Large intestine (tissue), 12 donors: Measurements from ENCODE around the gene ZNF253. TPM values are rescaled to one million over a fixed set of nuclear protein-coding genes. Genes with fewer than 3 reads are reported as not detected.
"Not testable (repeated sequence)": the region's sequence is repeated elsewhere in the genome, so short reads cannot be mapped to it uniquely, and the experiment has no call there.

Experiments
- DNase-seq, 2 donors: peaks; one replicate each; pipeline versions ENCODE4 v3.0.0 to v3.0.0-alpha.2; 2013
- H3K27ac ChIP-seq: one replicate; pipeline ENCODE4 v1.5.1; 2013; ENCODE audit warnings: low read length
- H3K27me3 ChIP-seq: 2 replicates; pipeline ENCODE4 v1.6.1; 2013; ENCODE audit warnings: low read length; ENCODE audit not compliant: control insufficient read depth, insufficient read depth
- H3K36me3 ChIP-seq: 2 replicates; pipeline ENCODE4 v1.6.1; 2013; ENCODE audit warnings: low read length; ENCODE audit not compliant: control insufficient read depth, insufficient read depth
- H3K4me1 ChIP-seq: one replicate; pipeline ENCODE4 v1.6.1; 2013; ENCODE audit warnings: low read length; ENCODE audit not compliant: control insufficient read depth, insufficient read depth
- H3K4me3 ChIP-seq: one replicate; pipeline ENCODE4 v1.5.1; 2013; ENCODE audit warnings: low read length
- H3K9me3 ChIP-seq: one replicate; pipeline ENCODE4 v1.6.1; 2013; ENCODE audit warnings: mild to moderate bottlenecking, low read depth, low read length, moderate library complexity; ENCODE audit not compliant: control insufficient read depth
- WGBS: methylation state at CpG from one replicate; pipeline ENCODE4 v1.1.5; 2013; ENCODE audit warnings: low lambda C conversion rate; ENCODE audit not compliant: insufficient coverage; 5-methylcytosine and 5-hydroxymethylcytosine counted together
- long read RNA-seq, 11 donors: transcript quantifications; one replicate each; lab custom pipeline, GENCODE V29; 2026
- polyA plus RNA-seq: library from polyadenylated mRNA; unstranded; fragments of 120-200 nt; gene quantifications from one replicate; pipeline ENCODE4 v1.2.1, GENCODE V29; 2013

ZNF253 gene
- 15.6 TPM for polyA plus RNA-seq
- long read RNA-seq, donor 1, partial matches to known transcripts: 0 of 8 reads
- long read RNA-seq, donor 1, other reads (novel, unspliced or antisense): 0 of 8 reads
- long read RNA-seq, donor 2, transcript ZNF253-203 (4 exons, 3,519 nt): major isoform, 8 of 8 reads
- long read RNA-seq, donor 2, partial matches to known transcripts: 0 of 8 reads
- long read RNA-seq, donor 2, other reads (novel, unspliced or antisense): 0 of 8 reads
- long read RNA-seq, donor 3: 0 reads
- long read RNA-seq, donor 4, partial matches to known transcripts: 0 of 2 reads
- long read RNA-seq, donor 4, other reads (novel, unspliced or antisense): 0 of 2 reads
- long read RNA-seq, donor 5, partial matches to known transcripts: 0 of 3 reads
- long read RNA-seq, donor 5, other reads (novel, unspliced or antisense): 0 of 3 reads
- long read RNA-seq, donor 6, partial matches to known transcripts: 0 of 2 reads
- long read RNA-seq, donor 6, other reads (novel, unspliced or antisense): 0 of 2 reads
- long read RNA-seq, donor 7, partial matches to known transcripts: 0 of 3 reads
- long read RNA-seq, donor 7, other reads (novel, unspliced or antisense): 0 of 3 reads
- long read RNA-seq, donor 8, transcript ZNF253-203 (4 exons, 3,519 nt): major isoform, 6 of 7 reads
- long read RNA-seq, donor 8, partial matches to known transcripts: 0 of 7 reads
- long read RNA-seq, donor 8, other reads (novel, unspliced or antisense): 0 of 7 reads
- long read RNA-seq, donor 9, transcript ZNF253-203 (4 exons, 3,519 nt): major isoform, 5 of 6 reads
- long read RNA-seq, donor 9, partial matches to known transcripts: 0 of 6 reads
- long read RNA-seq, donor 9, other reads (novel, unspliced or antisense): 0 of 6 reads
- long read RNA-seq, donor 10, transcript ZNF253-203 (4 exons, 3,519 nt): major isoform, 7 of 7 reads
- long read RNA-seq, donor 10, partial matches to known transcripts: 0 of 7 reads
- long read RNA-seq, donor 10, other reads (novel, unspliced or antisense): 0 of 7 reads
- long read RNA-seq, donor 11, transcript ZNF253-203 (4 exons, 3,519 nt): major isoform, 5 of 8 reads
- long read RNA-seq, donor 11, partial matches to known transcripts: 0 of 8 reads
- long read RNA-seq, donor 11, other reads (novel, unspliced or antisense): 0 of 8 reads

- Histone ChIP-seq H3K4me3 (peak within 1 kb of the TSS; percentile 64), H3K27ac (peak within 1 kb of the TSS; percentile 93), H3K9me3 (peaks cover 16% of the 10 kb centered on the region), H3K27me3 (no peaks in the 10 kb centered on the region), H3K36me3 (no peaks in the 10 kb centered on the region), H3K4me1 (no peaks in the 10 kb centered on the region)
- peak; percentile 95 to 98 for DNase-seq
- no CpG with 5 or more reads among the region's 43 CpGs for WGBS
Observed at GRCh38 chr19:19865750-19866610, at the start of gene ZNF253. Gene ZNF253, plus strand, starts transcription at chr19:19865882. Its CDS starts 115 bp downstream, at chr19:19865997.

- no peak for DNase-seq
- no peaks in the 10 kb centered on the region for H3K27me3 ChIP-seq
- H3K36me3 ChIP-seq: peaks cover 33% of the 10 kb centered on the region
- H3K9me3 ChIP-seq: peaks cover 32% of the 10 kb centered on the region
- 100% methylated on average over 2 of the region's 9 CpGs for WGBS
- no peaks in the 10 kb centered on the region for H3K4me1 ChIP-seq
- no peak overlapping the region for H3K4me3 ChIP-seq
- H3K27ac ChIP-seq: no peak overlapping the region
Observed at GRCh38 chr19:19816679-19817078, 49.0 kb upstream of the ZNF253 start.

GRCh38 chr19:19817357-19817756 is 48.3 kb upstream of the ZNF253 start:
- no peaks in the 10 kb centered on the region for H3K4me1 ChIP-seq
- peaks cover 32% of the 10 kb centered on the region for H3K9me3 ChIP-seq
- 83% methylated on average over 2 of the region's 3 CpGs for WGBS
- H3K27ac ChIP-seq: no peak overlapping the region
- no peak for DNase-seq
- no peak overlapping the region for H3K4me3 ChIP-seq
- H3K36me3 ChIP-seq: peaks cover 29% of the 10 kb centered on the region
- H3K27me3 ChIP-seq: no peaks in the 10 kb centered on the region

- Histone ChIP-seq H3K9me3 (peaks cover 15% of the 10 kb centered on the region), H3K4me1 (no peaks in the 10 kb centered on the region), H3K36me3 (peaks cover 14% of the 10 kb centered on the region), H3K27ac (peak overlapping the region; percentile 99), H3K4me3 (peak overlapping the region; percentile 79), H3K27me3 (no peaks in the 10 kb centered on the region)
- no peak for DNase-seq
- WGBS: no CpG with 5 or more reads among the region's 17 CpGs
Observed at GRCh38 chr19:19820774-19821320, 44.8 kb upstream of the ZNF253 start.

GRCh38 chr19:19821366-19821951 is 44.2 kb upstream of the ZNF253 start, which contains the start of gene ZNF506:
Gene ZNF506, minus strand, starts transcription at chr19:19821750. Its CDS starts 147 bp downstream, at chr19:19821603.
- no peaks in the 10 kb centered on the region for H3K4me1 ChIP-seq
- no peaks in the 10 kb centered on the region for H3K27me3 ChIP-seq
- H3K36me3 ChIP-seq: peaks cover 14% of the 10 kb centered on the region
- WGBS: 0% methylated on average over 4 of the region's 28 CpGs
- H3K4me3 ChIP-seq: peak within 1 kb of the TSS; percentile 79
- peak; percentile 97 to 99 for DNase-seq
- peak within 1 kb of the TSS; percentile 99 for H3K27ac ChIP-seq
- peaks cover 15% of the 10 kb centered on the region for H3K9me3 ChIP-seq

GRCh38 chr19:19821976-19822375 is 43.7 kb upstream of the ZNF253 start:
- not testable (repeated sequence) for H3K27me3 ChIP-seq, H3K4me1 ChIP-seq
- 0% methylated on average over 2 of the region's 11 CpGs for WGBS
- Histone ChIP-seq H3K27ac (peak overlapping the region; percentile 99), H3K9me3 (peaks cover 18% of the 10 kb centered on the region), H3K36me3 (peaks cover 14% of the 10 kb centered on the region), H3K4me3 (peak overlapping the region; percentile 79)
- peak in 1 of 2 donors; percentile 29 for DNase-seq

- Histone ChIP-seq H3K36me3 (peaks cover 7% of the 10 kb centered on the region), H3K27ac (no peak overlapping the region), H3K4me1 (no peaks in the 10 kb centered on the region), H3K27me3 (no peaks in the 10 kb centered on the region), H3K9me3 (peaks cover 10% of the 10 kb centered on the region), H3K4me3 (no peak overlapping the region)
- 43% methylated on average over 1 of the region's 2 CpGs for WGBS
- no peak for DNase-seq
Observed at GRCh38 chr19:19823916-19824315, 41.8 kb upstream of the ZNF253 start.

- Histone ChIP-seq H3K36me3 (no peaks in the 10 kb centered on the region), H3K4me3 (no peak overlapping the region), H3K27ac (no peak overlapping the region), H3K27me3 (no peaks in the 10 kb centered on the region), H3K9me3 (peaks cover 16% of the 10 kb centered on the region), H3K4me1 (no peaks in the 10 kb centered on the region)
- no peak for DNase-seq
- WGBS: 82% methylated on average over 3 of the region's 11 CpGs
Observed at GRCh38 chr19:19826875-19827274, 38.8 kb upstream of the ZNF253 start.

GRCh38 chr19:19835560-19836038 is 30.1 kb upstream of the ZNF253 start:
- DNase-seq: no peak
- Histone ChIP-seq H3K9me3 (peaks cover 35% of the 10 kb centered on the region), H3K4me3 (no peak overlapping the region), H3K27ac (no peak overlapping the region), H3K4me1 (no peaks in the 10 kb centered on the region), H3K36me3 (no peaks in the 10 kb centered on the region), H3K27me3 (no peaks in the 10 kb centered on the region)
